ENCODE results near the gene DTNB. TPM values are rescaled to one million over a fixed set of nuclear protein-coding genes. Genes with fewer than 3 reads are reported as not detected.
"Not testable (repeated sequence)": the region's sequence is repeated elsewhere in the genome, so short reads cannot be mapped to it uniquely, and the experiment has no call there.

The DTNB gene
- total RNA-seq, 1 experiment from 2014 or later: 51.9 TPM

DNA sequence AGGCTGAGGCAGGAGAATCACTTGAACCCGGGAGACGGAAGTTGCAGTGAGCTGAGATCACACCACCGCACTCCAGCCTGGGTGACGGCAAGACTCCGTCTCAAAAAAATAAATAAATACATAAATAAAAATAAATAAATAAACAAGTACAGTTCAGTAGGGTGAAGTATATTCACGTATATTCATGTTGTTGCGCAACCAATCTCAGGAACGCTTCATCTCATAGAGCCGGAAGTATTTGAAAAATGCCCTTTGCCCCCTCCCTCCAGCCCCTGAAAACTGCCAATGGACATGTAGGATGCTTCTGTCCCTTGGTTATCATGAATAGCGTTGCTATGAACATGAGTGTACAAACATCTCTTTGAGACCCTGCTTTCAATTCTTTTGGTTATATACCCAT lies 132.0 kb downstream of the DTNB start:
- H3K27me3 ChIP-seq (ENCODE audit: insufficient read depth, low read depth): no peaks in the 10 kb centered on the region
- no peak for DNase-seq
- BruUV-seq (replicated peaks): no TSS peak
- H3K9me3 ChIP-seq (ENCODE audit: insufficient read depth, low read depth): no peaks in the 10 kb centered on the region
- H4K20me1 ChIP-seq (ENCODE audit: insufficient read depth): no peaks in the 10 kb centered on the region
- H3K4me3 ChIP-seq: no peak overlapping the region
- no peaks in the 10 kb centered on the region for H3F3A ChIP-seq (ENCODE audit: insufficient read depth, low read depth)
- intact Hi-C loops (cut with micrococcal nuclease; ENCODE audit: unreplicated experiment): no loop called here
- ChIA-PET POLR2A (ENCODE audit: unreplicated experiment) (no interaction called here), CTCF (no interaction called here)
- no peak overlapping the region for H3K4me2 ChIP-seq
- no peak overlapping the region for H2AFZ ChIP-seq
- H3K79me2 ChIP-seq (ENCODE audit: low read depth): no peaks in the 10 kb centered on the region
- no peaks in the 10 kb centered on the region for H3K36me3 ChIP-seq (ENCODE audit: low read depth)
- no peaks in the 10 kb centered on the region for H3K4me1 ChIP-seq (replicated peaks; ENCODE audit: insufficient read depth)
- no peaks in the 10 kb centered on the region for H3K9me2 ChIP-seq (ENCODE audit: insufficient read depth)
- TF ChIP-seq, protein P1, sequence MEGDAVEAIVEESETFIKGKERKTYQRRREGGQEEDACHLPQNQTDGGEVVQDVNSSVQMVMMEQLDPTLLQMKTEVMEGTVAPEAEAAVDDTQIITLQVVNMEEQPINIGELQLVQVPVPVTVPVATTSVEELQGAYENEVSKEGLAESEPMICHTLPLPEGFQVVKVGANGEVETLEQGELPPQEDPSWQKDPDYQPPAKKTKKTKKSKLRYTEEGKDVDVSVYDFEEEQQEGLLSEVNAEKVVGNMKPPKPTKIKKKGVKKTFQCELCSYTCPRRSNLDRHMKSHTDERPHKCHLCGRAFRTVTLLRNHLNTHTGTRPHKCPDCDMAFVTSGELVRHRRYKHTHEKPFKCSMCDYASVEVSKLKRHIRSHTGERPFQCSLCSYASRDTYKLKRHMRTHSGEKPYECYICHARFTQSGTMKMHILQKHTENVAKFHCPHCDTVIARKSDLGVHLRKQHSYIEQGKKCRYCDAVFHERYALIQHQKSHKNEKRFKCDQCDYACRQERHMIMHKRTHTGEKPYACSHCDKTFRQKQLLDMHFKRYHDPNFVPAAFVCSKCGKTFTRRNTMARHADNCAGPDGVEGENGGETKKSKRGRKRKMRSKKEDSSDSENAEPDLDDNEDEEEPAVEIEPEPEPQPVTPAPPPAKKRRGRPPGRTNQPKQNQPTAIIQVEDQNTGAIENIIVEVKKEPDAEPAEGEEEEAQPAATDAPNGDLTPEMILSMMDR (conservative IDR thresholded peaks at IDR 0.05): no peak
- TF ChIP-seq EZH2 (IDR thresholded peaks at IDR 0.05; ENCODE audit: low read depth): no peak
- H3K27ac ChIP-seq: no peak overlapping the region

DNA sequence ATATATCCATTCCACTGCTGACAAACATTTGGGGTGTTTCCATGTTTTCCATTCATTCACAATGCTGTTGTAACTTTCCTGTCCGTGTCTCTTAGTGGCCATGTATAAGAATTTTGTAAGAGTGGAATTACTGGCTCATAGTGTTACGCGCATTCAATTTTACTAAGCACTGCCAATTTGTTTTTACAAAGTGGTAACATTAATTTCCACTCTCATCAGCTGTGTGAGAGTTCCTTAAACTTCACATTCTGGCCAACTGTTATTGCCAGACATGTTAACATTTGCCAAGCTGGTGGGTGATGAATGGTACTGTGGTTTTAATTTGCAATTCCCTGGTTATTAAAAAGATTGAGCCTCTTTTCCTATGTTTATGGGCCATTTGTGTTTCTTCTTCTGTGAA lies 134.2 kb downstream of the DTNB start:
- no peaks in the 10 kb centered on the region for H3K36me3 ChIP-seq (ENCODE audit: low read depth)
- H3K27me3 ChIP-seq (ENCODE audit: insufficient read depth, low read depth): no peaks in the 10 kb centered on the region
- CTCF ChIA-PET: no interaction called here
- no peaks in the 10 kb centered on the region for H4K20me1 ChIP-seq (ENCODE audit: insufficient read depth)
- no peaks in the 10 kb centered on the region for H3K4me1 ChIP-seq (replicated peaks; ENCODE audit: insufficient read depth)
- H3K9me3 ChIP-seq (ENCODE audit: insufficient read depth, low read depth): no peaks in the 10 kb centered on the region
- H3F3A ChIP-seq (ENCODE audit: insufficient read depth, low read depth): no peaks in the 10 kb centered on the region
- POLR2A ChIA-PET (ENCODE audit: unreplicated experiment): no interaction called here
- no peak overlapping the region for H3K4me2 ChIP-seq
- H3K4me3 ChIP-seq: no peak overlapping the region
- no peak overlapping the region for H2AFZ ChIP-seq
- TF ChIP-seq, protein P1 (conservative IDR thresholded peaks at IDR 0.05): no peak
- no peak for TF ChIP-seq EZH2 (IDR thresholded peaks at IDR 0.05; ENCODE audit: low read depth)
- BruUV-seq (replicated peaks): no TSS peak
- DNase-seq: no peak
- no peak overlapping the region for H3K27ac ChIP-seq
- intact Hi-C loops (cut with micrococcal nuclease; ENCODE audit: unreplicated experiment): no loop called here
- no peaks in the 10 kb centered on the region for H3K9me2 ChIP-seq (ENCODE audit: insufficient read depth)
- no peaks in the 10 kb centered on the region for H3K79me2 ChIP-seq (ENCODE audit: low read depth)

DNA sequence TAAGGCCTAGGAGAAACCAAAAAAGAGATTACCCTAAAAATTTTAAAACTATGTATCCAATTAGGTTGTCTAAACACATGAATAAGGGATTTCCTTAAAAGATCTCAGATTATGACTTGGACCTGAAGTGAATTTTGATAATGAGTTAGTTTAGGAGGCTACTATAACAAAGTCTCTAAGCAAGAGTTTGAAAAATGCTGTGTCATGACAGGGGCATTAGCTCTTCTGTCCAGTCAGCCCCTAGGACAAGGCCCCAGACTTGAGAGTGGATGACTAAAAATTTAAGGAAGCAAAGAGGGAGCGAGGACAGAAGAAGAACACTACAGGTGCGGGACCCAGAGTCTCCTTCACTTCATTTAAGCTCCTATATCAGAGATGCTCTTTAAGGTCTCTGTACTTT lies 135.9 kb downstream of the DTNB start:
- no peaks in the 10 kb centered on the region for H3K9me3 ChIP-seq (ENCODE audit: insufficient read depth, low read depth)
- TF ChIP-seq, protein P1 (conservative IDR thresholded peaks at IDR 0.05): no peak
- no peak for TF ChIP-seq EZH2 (IDR thresholded peaks at IDR 0.05; ENCODE audit: low read depth)
- no peak overlapping the region for H3K4me3 ChIP-seq
- no peaks in the 10 kb centered on the region for H3K9me2 ChIP-seq (ENCODE audit: insufficient read depth)
- no peaks in the 10 kb centered on the region for H3K4me1 ChIP-seq (replicated peaks; ENCODE audit: insufficient read depth)
- DNase-seq: no peak
- no peaks in the 10 kb centered on the region for H3K79me2 ChIP-seq (ENCODE audit: low read depth)
- H2AFZ ChIP-seq: no peak overlapping the region
- no peaks in the 10 kb centered on the region for H4K20me1 ChIP-seq (ENCODE audit: insufficient read depth)
- H3K4me2 ChIP-seq: no peak overlapping the region
- no peaks in the 10 kb centered on the region for H3F3A ChIP-seq (ENCODE audit: insufficient read depth, low read depth)
- no TSS peak for BruUV-seq (replicated peaks)
- CTCF ChIA-PET: no interaction called here
- H3K36me3 ChIP-seq (ENCODE audit: low read depth): no peaks in the 10 kb centered on the region
- no peak overlapping the region for H3K27ac ChIP-seq
- intact Hi-C loops (cut with micrococcal nuclease; ENCODE audit: unreplicated experiment): no loop called here
- no peaks in the 10 kb centered on the region for H3K27me3 ChIP-seq (ENCODE audit: insufficient read depth, low read depth)
- POLR2A ChIA-PET (ENCODE audit: unreplicated experiment): no interaction called here

DNA sequence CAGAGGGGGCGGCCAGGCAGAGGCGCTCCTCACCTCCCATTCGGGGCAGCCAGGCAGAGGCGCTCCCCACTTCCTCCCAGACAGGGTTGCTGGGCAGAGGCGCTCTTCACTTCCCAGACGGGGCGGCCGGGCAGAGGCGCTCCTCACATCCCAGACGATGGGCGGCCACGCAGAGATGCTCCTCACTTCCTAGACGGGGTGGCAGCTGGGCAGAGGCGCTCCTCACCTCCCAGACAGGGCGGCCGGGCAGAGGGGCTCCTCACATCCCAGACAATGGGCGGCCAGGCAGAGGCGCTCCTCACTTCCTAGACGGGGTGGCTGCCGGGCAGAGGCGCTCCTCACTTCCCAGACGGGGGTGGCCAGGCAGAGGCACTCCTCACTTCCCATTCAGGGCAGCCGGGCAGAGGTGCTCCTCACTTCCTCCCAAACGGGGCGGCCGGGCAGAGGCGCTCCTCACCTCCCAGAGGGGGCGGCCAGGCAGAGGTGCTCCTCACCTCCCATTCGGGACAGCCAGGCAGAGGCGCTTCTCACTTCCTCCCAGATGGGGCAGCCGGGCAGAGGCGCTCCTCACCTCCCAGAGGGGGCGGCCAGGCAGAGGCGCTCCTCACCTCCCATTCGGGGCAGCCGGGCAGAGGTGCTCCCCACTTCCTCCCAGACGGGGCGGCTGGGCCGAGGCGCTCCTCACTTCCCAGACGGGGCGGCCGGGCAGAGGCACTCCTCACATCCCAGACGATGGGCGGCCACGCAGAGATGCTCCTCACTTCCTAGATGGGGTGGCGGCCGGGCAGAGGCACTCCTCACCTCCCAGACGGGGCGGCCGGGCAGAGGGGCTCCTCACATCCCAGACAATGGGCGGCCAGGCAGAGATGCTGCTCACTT lies 137.7 kb downstream of the DTNB start:
- BruUV-seq (replicated peaks); H3K9me3 ChIP-seq (ENCODE audit: insufficient read depth, low read depth); H3K27me3 ChIP-seq (ENCODE audit: insufficient read depth, low read depth); H3K27ac ChIP-seq; H3K4me1 ChIP-seq (replicated peaks; ENCODE audit: insufficient read depth); H4K20me1 ChIP-seq (ENCODE audit: insufficient read depth); H2AFZ ChIP-seq; H3K36me3 ChIP-seq (ENCODE audit: low read depth); H3F3A ChIP-seq (ENCODE audit: insufficient read depth, low read depth); DNase-seq; H3K4me3 ChIP-seq; H3K4me2 ChIP-seq; H3K79me2 ChIP-seq (ENCODE audit: low read depth); intact Hi-C loops (cut with micrococcal nuclease; ENCODE audit: unreplicated experiment); POLR2A ChIA-PET (ENCODE audit: unreplicated experiment); CTCF ChIA-PET; H3K9me2 ChIP-seq (ENCODE audit: insufficient read depth): not testable (repeated sequence)

DNA sequence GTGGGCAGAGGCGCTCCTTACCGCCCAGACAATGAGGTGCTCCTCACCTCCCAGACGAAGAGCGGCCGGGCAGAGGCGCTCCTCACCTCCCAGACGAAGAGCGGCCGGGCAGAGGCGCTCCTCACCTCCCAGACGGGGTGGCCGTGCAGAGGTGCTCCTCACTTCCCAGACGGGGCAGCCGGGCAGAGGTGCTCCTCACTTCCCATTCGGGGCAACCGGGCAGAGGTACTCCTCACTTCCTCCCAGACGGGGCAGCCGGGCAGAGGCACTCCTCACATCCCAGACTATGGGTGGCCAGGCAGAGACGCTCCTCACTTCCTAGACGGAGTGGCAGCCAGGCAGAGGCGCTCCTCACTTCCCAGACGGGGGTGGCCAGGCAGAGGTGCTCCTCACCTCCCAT lies 138.4 kb downstream of the DTNB start:
- H3K4me3 ChIP-seq; POLR2A ChIA-PET (ENCODE audit: unreplicated experiment); intact Hi-C loops (cut with micrococcal nuclease; ENCODE audit: unreplicated experiment); H4K20me1 ChIP-seq (ENCODE audit: insufficient read depth); H3K4me1 ChIP-seq (replicated peaks; ENCODE audit: insufficient read depth); H3K4me2 ChIP-seq; H3K9me3 ChIP-seq (ENCODE audit: insufficient read depth, low read depth); CTCF ChIA-PET; DNase-seq; H3K27me3 ChIP-seq (ENCODE audit: insufficient read depth, low read depth); H2AFZ ChIP-seq; H3K9me2 ChIP-seq (ENCODE audit: insufficient read depth); H3F3A ChIP-seq (ENCODE audit: insufficient read depth, low read depth); BruUV-seq (replicated peaks); H3K27ac ChIP-seq; H3K36me3 ChIP-seq (ENCODE audit: low read depth); H3K79me2 ChIP-seq (ENCODE audit: low read depth): not testable (repeated sequence)

All from PC-9 (cell line).